GM23248 (cell line): Measurements from ENCODE around the gene ITIH4.

ENCODE experiments used
- EZH2 ChIP-seq: fragments of 200-600 bp; sonication (generic); IDR thresholded peaks from 2 replicates; pipeline ENCODE4 v1.6.1; 2018; ENCODE audit warnings: antibody characterized with exemption, mild to moderate bottlenecking; ENCODE audit not compliant: insufficient read depth, poor library complexity, severe bottlenecking
- EZH2phosphoT487 ChIP-seq: fragments of 200-600 bp; sonication (generic); IDR thresholded peaks from 2 replicates; pipeline ENCODE4 v1.6.1; 2018; ENCODE audit warnings: antibody characterized with exemption, moderate library complexity, mild to moderate bottlenecking, low read depth; ENCODE audit not compliant: insufficient read depth

GRCh38 chr3:52800079-52800478 lies 30.4 kb downstream of the ITIH4 start:
- no peak for TF ChIP-seq EZH2
- no peak for TF ChIP-seq EZH2phosphoT487
